ENCODE results near the gene NSFL1C.

The NSFL1C gene

DNA sequence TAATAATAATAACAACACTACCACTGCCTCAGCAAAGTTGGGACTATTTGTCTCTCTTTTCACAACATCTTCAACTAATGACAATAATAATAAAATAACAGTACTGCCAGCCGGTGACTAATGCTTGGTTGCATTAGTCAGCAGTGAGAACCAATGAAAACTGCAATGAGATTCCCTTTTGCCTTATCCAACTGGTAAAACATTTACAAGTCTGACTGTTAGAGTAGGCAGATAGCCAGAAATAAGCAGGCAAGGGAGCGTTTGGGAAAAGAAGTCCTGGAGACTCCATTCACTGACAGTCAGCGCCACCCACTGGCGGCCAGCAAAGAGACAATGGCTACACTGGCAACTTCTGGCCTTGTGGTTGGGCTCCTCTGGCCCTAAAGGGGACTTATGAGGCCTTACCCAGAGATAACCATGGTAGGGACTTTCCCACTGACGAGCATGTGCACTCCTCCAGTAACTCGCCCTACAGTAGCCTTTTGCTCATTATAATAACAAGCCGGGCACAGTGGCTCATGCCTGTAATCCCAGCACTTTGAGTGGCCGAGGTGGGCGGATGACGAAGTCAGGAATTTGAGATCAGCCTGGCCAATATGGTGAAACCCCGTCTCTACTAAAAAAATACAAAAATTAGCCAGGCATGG is 3.4 kb upstream of the NSFL1C start:
- Histone ChIP-seq H3F3A (ENCODE audit: control insufficient read depth, insufficient read depth) (peaks cover 2% of the 10 kb centered on the region; the same call in 1 of the 2 replicates), H3K9me3 (ENCODE audit: control insufficient read depth, insufficient read depth, low read length) (no peaks in the 10 kb centered on the region), H3K36me3 (ENCODE audit: control insufficient read depth, low read length) (peaks cover 7% of the 10 kb centered on the region), H3K27ac (ENCODE audit: low read depth, low read length) (no peak overlapping the region), H3K79me2 (ENCODE audit: control insufficient read depth, low read length) (peaks cover 14% of the 10 kb centered on the region), H3K4me1 (ENCODE audit: control insufficient read depth, low read length) (peaks cover 51% of the 10 kb centered on the region), H4K20me1 (ENCODE audit: control insufficient read depth, insufficient read depth, low read depth, low read length) (peaks cover 11% of the 10 kb centered on the region), H3K4me3 (ENCODE audit: low read length) (no peak overlapping the region), H3K27me3 (ENCODE audit: control insufficient read depth, low read length) (no peaks in the 10 kb centered on the region), H3K4me2 (ENCODE audit: low read length) (no peak overlapping the region), H3K9me2 (replicated peaks; ENCODE audit: control insufficient read depth, low read length) (no peaks in the 10 kb centered on the region)
- TF ChIP-seq, protein P1, sequence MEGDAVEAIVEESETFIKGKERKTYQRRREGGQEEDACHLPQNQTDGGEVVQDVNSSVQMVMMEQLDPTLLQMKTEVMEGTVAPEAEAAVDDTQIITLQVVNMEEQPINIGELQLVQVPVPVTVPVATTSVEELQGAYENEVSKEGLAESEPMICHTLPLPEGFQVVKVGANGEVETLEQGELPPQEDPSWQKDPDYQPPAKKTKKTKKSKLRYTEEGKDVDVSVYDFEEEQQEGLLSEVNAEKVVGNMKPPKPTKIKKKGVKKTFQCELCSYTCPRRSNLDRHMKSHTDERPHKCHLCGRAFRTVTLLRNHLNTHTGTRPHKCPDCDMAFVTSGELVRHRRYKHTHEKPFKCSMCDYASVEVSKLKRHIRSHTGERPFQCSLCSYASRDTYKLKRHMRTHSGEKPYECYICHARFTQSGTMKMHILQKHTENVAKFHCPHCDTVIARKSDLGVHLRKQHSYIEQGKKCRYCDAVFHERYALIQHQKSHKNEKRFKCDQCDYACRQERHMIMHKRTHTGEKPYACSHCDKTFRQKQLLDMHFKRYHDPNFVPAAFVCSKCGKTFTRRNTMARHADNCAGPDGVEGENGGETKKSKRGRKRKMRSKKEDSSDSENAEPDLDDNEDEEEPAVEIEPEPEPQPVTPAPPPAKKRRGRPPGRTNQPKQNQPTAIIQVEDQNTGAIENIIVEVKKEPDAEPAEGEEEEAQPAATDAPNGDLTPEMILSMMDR (IDR thresholded peaks at IDR 0.05; ENCODE audit: low read depth, low read length, poor library complexity, severe bottlenecking): peak; percentile 83
- TF ChIP-seq EZH2phosphoT487 (IDR thresholded peaks at IDR 0.05; ENCODE audit: borderline replicate concordance, low read length): no peak

DNA sequence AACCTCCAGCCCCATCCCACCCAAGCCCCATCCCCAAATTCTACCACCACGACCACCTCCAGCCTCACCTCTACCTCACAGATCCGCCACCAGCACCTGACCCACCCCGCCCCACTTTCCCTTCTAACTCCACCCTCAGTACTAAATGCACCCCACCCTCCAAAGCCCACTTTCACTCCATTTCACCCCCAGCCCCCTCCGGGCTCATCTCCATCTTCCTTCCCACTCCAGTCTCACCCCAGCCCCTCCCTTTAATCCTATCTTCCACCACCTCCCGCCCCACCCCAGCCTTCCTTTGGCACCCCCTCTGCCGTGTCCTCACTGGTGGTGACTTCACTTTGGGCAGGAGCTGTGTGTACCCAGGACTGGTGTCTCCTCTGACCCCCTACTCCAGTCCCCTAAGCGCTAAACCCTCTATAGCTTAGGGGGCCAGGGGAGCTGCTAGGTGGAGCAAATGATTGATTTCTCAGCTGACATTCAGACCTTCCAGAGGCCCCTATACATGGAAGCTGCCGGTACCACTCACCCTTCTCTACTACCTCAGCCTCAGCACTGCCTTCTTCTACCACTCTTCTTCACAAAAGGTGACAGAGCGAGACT is 2.8 kb upstream of the NSFL1C start:
- Histone ChIP-seq H3K4me3 (ENCODE audit: low read length) (no peak overlapping the region), H3K4me2 (ENCODE audit: low read length) (no peak overlapping the region), H3K4me1 (ENCODE audit: control insufficient read depth, low read length) (peaks cover 49% of the 10 kb centered on the region), H3K27ac (ENCODE audit: low read depth, low read length) (no peak overlapping the region), H3K9me3 (ENCODE audit: control insufficient read depth, insufficient read depth, low read length) (no peaks in the 10 kb centered on the region), H3K9me2 (replicated peaks; ENCODE audit: control insufficient read depth, low read length) (no peaks in the 10 kb centered on the region), H3K79me2 (ENCODE audit: control insufficient read depth, low read length) (peaks cover 21% of the 10 kb centered on the region), H3F3A (ENCODE audit: control insufficient read depth, insufficient read depth) (peaks cover 2% of the 10 kb centered on the region; the same call in 1 of the 2 replicates), H3K27me3 (ENCODE audit: control insufficient read depth, low read length) (no peaks in the 10 kb centered on the region), H3K36me3 (ENCODE audit: control insufficient read depth, low read length) (peaks cover 12% of the 10 kb centered on the region), H4K20me1 (ENCODE audit: control insufficient read depth, insufficient read depth, low read depth, low read length) (peaks cover 14% of the 10 kb centered on the region)
- TF ChIP-seq EZH2phosphoT487 (IDR thresholded peaks at IDR 0.05; ENCODE audit: borderline replicate concordance, low read length): no peak
- TF ChIP-seq, protein P1 (IDR thresholded peaks at IDR 0.05; ENCODE audit: low read depth, low read length, poor library complexity, severe bottlenecking): no peak

DNA sequence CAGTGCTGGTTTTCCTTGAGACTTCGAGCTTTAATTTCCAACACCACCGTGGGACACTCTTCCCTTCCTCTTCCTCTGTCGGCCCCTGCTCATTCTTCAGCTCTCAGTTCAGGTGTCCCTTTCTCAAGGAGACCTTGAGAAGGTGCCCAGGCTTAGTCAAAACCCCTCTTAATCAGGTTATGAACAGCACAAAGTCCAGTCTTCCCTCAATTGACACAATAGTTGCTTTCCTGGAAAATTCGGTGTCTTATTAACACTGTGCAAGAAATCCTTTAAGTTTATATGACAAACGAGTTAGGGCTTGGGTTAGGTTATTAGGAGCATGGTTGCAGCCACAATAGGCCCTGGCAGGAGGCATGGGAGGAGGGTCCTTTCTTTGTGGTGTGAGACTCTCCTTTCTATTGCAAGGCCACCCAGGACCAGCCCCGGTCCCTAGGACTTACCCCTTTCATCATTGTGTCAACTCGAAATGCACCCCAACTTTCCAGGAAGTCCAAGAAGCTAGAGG is 1.5 kb upstream of the NSFL1C start:
- Histone ChIP-seq H3K4me3 (ENCODE audit: low read length) (no peak overlapping the region), H4K20me1 (ENCODE audit: control insufficient read depth, insufficient read depth, low read depth, low read length) (peaks cover 14% of the 10 kb centered on the region), H3K4me1 (ENCODE audit: control insufficient read depth, low read length) (peaks cover 50% of the 10 kb centered on the region)

More for the DNA sequence above, 1.5 kb upstream of the NSFL1C start:
- H3F3A ChIP-seq (ENCODE audit: control insufficient read depth, insufficient read depth): peaks cover 2% of the 10 kb centered on the region; the same call in 1 of the 2 replicates
- no peak overlapping the region for H3K27ac ChIP-seq (ENCODE audit: low read depth, low read length)
- no peak overlapping the region for H3K4me2 ChIP-seq (ENCODE audit: low read length)
- H3K9me2 ChIP-seq (replicated peaks; ENCODE audit: control insufficient read depth, low read length): no peaks in the 10 kb centered on the region
- TF ChIP-seq, protein P1 (IDR thresholded peaks at IDR 0.05; ENCODE audit: low read depth, low read length, poor library complexity, severe bottlenecking): no peak
- TF ChIP-seq EZH2phosphoT487 (IDR thresholded peaks at IDR 0.05; ENCODE audit: borderline replicate concordance, low read length): no peak
- peaks cover 33% of the 10 kb centered on the region for H3K79me2 ChIP-seq (ENCODE audit: control insufficient read depth, low read length)
- no peaks in the 10 kb centered on the region for H3K27me3 ChIP-seq (ENCODE audit: control insufficient read depth, low read length)
- peaks cover 24% of the 10 kb centered on the region for H3K36me3 ChIP-seq (ENCODE audit: control insufficient read depth, low read length)
- no peaks in the 10 kb centered on the region for H3K9me3 ChIP-seq (ENCODE audit: control insufficient read depth, insufficient read depth, low read length)

Data from DOHH2 (cell line).